Progenitor cell of endocrine pancreas (in vitro differentiated cells): Measurements from ENCODE around the gene ZNF532. TPM values are rescaled to one million over a fixed set of nuclear protein-coding genes. Genes with fewer than 3 reads are reported as not detected.

Source experiments
- DNase-seq: peaks from one replicate; pipeline ENCODE4 v3.0.0; 2021; ENCODE audit warnings: low spot score; ENCODE audit not compliant: unreplicated experiment
- H3K27ac Mint-ChIP-seq: 2 replicates; pipeline ENCODE4 v1.8.0; 2021; ENCODE audit warnings: mild to moderate bottlenecking, moderate library complexity, mixed read lengths
- H3K27me3 Mint-ChIP-seq: 2 replicates; pipeline ENCODE4 v1.8.0; 2021; ENCODE audit warnings: mixed read lengths
- H3K36me3 Mint-ChIP-seq: 2 replicates; pipeline ENCODE4 v1.8.0; 2022; ENCODE audit warnings: mixed read lengths; ENCODE audit not compliant: insufficient read depth
- H3K4me1 Mint-ChIP-seq: 2 replicates; pipeline ENCODE4 v1.8.0; 2021; ENCODE audit warnings: low read depth, mixed read lengths
- H3K4me3 Mint-ChIP-seq: 2 replicates; pipeline ENCODE4 v1.8.0; 2021; ENCODE audit warnings: low read depth, mild to moderate bottlenecking, moderate library complexity, mixed read lengths
- H3K9me3 Mint-ChIP-seq: 2 replicates; pipeline ENCODE4 v1.8.0; 2021; ENCODE audit warnings: low read depth, mixed read lengths
- total RNA-seq: library from RNA; stranded (reverse); gene quantifications from 2 replicates; pipeline ENCODE4 v1.2.1, GENCODE V29; 2021
- TF ChIP-seq, protein P1 (sequence below): fragments of 200-600 bp; sonication (generic); IDR thresholded peaks from one replicate; pipeline ENCODE4 v1.5.0; 2021; ENCODE audit warnings: antibody characterized with exemption, mild to moderate bottlenecking; ENCODE audit not compliant: unreplicated experiment

ZNF532 gene
- total RNA-seq, 1 donor from 2014 or later = 190 TPM

DNA sequence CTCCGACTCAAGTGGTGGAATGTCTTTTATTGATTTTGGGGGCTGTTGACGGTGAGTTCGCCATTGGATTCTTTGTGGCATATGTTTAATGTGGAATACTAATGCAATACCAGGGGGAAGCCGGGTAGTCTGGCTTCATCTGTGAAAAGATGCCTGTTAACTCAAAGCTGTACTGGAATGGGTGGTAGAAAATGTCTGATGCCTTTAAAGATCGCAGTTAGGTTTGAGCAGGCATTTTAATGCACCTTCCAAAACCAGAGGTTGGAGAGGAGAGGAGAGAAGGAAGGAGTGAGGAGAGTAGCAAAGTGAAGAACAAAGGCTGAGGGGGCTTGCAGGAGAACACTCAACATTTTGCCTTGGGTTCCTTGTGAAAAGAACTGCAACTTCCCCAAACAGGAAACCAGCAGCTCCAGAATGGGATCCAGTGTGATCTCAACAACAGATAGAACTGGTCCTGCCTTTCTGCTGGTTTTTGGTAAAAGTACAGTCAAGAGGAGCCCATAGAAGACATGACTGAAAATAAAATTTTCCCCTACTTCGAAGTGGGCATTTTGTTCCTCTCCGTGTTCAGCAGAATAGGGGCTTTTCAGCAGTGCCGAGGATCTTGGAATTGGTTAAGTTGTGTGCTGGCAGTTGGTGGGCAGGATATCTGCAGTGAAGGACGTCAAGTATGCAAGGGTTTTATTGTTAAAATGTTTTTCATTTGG lies 1.5 kb downstream of the ZNF532 start:
- H3K27me3 Mint-ChIP-seq = no peaks in the 10 kb centered on the region

DNA sequence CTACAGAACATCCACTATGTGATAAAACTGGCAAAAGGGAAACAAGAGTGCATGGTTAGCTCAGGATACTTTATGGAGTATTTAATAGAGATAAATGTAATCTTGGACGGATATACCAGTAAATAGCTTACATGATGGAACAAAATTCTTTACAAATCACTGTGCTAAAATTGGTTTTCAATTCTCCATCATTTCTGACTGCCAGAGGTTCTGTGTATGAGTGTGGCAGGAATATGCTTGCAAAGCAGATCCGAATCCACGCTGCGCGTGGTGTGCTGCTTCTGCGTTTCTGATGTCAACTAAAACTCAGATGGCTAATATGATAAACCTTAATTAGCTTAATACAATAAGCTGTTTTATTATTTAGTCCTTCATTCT lies 2.1 kb downstream of the ZNF532 start:
- TF ChIP-seq, protein P1, sequence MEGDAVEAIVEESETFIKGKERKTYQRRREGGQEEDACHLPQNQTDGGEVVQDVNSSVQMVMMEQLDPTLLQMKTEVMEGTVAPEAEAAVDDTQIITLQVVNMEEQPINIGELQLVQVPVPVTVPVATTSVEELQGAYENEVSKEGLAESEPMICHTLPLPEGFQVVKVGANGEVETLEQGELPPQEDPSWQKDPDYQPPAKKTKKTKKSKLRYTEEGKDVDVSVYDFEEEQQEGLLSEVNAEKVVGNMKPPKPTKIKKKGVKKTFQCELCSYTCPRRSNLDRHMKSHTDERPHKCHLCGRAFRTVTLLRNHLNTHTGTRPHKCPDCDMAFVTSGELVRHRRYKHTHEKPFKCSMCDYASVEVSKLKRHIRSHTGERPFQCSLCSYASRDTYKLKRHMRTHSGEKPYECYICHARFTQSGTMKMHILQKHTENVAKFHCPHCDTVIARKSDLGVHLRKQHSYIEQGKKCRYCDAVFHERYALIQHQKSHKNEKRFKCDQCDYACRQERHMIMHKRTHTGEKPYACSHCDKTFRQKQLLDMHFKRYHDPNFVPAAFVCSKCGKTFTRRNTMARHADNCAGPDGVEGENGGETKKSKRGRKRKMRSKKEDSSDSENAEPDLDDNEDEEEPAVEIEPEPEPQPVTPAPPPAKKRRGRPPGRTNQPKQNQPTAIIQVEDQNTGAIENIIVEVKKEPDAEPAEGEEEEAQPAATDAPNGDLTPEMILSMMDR = no peak
- peak overlapping the region; percentile 66 for H3K4me3 Mint-ChIP-seq
- peaks cover 37% of the 10 kb centered on the region for H3K36me3 Mint-ChIP-seq
- H3K27ac Mint-ChIP-seq = peak overlapping the region; percentile 97
- H3K9me3 Mint-ChIP-seq = no peaks in the 10 kb centered on the region
- H3K4me1 Mint-ChIP-seq = peaks cover 57% of the 10 kb centered on the region
- DNase-seq = no peak
- H3K27me3 Mint-ChIP-seq = no peaks in the 10 kb centered on the region

More for the DNA sequence above, 1.5 kb downstream of the ZNF532 start:
- peak overlapping the region; percentile 66 for H3K4me3 Mint-ChIP-seq
- TF ChIP-seq, protein P1 = no peak
- peaks cover 32% of the 10 kb centered on the region for H3K36me3 Mint-ChIP-seq
- no peak for DNase-seq
- no peaks in the 10 kb centered on the region for H3K9me3 Mint-ChIP-seq
- peaks cover 57% of the 10 kb centered on the region for H3K4me1 Mint-ChIP-seq
- peak overlapping the region; percentile 97 for H3K27ac Mint-ChIP-seq

DNA sequence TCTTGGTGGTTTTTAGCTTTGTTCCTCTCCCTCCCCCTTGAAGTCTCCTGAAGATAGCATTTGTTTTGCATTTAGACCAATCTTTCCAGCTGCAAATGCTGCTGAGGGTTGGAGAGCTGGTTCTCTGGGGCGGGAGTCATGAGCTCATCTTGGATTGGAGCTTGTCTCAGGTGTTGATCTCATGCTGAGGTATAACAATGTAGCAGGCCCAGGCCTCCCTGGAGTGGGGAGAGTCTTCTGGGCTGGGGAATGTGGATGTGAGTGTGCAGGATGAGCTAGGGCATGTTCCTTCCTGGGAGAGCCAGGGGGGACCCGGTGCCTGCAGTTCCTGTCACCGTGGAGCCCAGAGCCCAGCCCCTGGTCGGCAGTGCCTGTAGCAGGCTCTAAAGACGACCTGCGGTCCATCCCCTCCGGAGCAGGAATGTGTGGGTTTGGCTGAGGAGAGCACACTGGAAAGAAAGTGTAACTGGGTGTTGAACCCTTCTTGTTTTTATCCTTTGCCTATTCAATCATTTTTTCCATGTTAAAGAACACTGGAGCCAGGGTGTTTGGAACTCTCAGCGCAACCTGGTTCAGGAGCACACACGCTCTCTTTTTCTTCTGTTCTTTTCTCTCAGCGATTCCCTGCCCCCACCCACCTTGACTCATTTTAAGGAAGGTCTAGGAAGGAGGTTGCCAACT lies 2.7 kb downstream of the ZNF532 start:
- Mint-ChIP-seq H3K27ac (peak overlapping the region; percentile 90), H3K36me3 (peaks cover 43% of the 10 kb centered on the region), H3K4me1 (peaks cover 58% of the 10 kb centered on the region), H3K4me3 (peak overlapping the region; percentile 60), H3K27me3 (no peaks in the 10 kb centered on the region), H3K9me3 (no peaks in the 10 kb centered on the region)
- TF ChIP-seq, protein P1 = no peak
- no peak for DNase-seq

DNA sequence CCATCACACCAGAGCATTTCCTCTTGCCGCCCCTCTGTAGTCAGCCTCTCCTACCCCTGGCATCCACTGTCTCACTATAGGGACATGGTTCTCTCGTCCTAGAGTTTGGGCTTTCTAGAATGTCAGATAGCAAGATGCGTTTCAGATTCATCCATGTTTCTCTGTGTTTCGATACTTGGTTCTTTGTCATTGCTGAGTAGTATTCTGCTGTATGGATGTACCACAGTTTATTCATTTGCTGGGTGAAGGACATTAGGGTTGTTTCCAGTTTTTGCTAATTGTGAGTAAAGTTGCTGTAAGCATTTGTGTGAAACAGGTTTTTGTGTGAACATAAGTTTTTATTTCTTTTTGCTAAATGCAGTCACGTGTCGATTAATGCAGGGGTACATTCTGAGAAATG lies 3.8 kb downstream of the ZNF532 start:
- TF ChIP-seq, protein P1 = no peak
- H3K36me3 Mint-ChIP-seq = peaks cover 48% of the 10 kb centered on the region
- no peak for DNase-seq
- peaks cover 54% of the 10 kb centered on the region for H3K4me1 Mint-ChIP-seq
- peak overlapping the region; percentile 25 for H3K27ac Mint-ChIP-seq
- H3K9me3 Mint-ChIP-seq = no peaks in the 10 kb centered on the region
- H3K4me3 Mint-ChIP-seq = no peak overlapping the region
- no peaks in the 10 kb centered on the region for H3K27me3 Mint-ChIP-seq

DNA sequence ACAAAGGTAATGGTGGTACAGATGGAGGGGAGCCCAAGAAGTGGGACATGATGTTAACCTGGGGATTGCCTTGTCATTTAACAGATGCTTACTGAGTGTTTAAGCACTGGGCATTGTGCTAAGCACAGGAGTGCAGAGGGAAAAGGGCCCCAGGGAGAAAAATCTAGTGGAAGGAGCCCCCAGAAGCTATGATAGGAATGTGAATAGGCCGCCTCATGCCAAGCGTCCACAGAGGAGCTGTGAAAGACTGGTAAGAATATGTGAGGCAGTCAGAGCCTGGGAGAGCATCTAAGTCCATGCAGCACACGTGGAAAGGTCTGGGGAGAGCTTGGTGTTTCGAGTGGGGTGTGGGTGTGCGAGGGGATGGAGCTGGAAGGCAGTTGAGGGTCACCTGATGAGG lies 5.5 kb downstream of the ZNF532 start:
- H3K4me1 Mint-ChIP-seq = peaks cover 44% of the 10 kb centered on the region
- no peaks in the 10 kb centered on the region for H3K27me3 Mint-ChIP-seq
- peaks cover 53% of the 10 kb centered on the region for H3K36me3 Mint-ChIP-seq
- no peaks in the 10 kb centered on the region for H3K9me3 Mint-ChIP-seq
- H3K4me3 Mint-ChIP-seq = no peak overlapping the region
- TF ChIP-seq, protein P1 = no peak
- H3K27ac Mint-ChIP-seq = peak overlapping the region; percentile 50
- no peak for DNase-seq
